GM19023 (cell line): ENCODE measurements around the gene TAF5L.
A peak's percentile ranks its signal among the peaks of the same experiment; 100 is the strongest.
"Not testable (repeated sequence)": the region's sequence is repeated elsewhere in the genome, so short reads cannot be mapped to it uniquely, and the experiment has no call there.

Experiments
- ATAC-seq: cut with Tn5 transposase; IDR thresholded peaks from one replicate; pipeline ENCODE4 v1.9.1; 2021; ENCODE audit warnings: mild to moderate bottlenecking, moderate library complexity; ENCODE audit not compliant: unreplicated experiment

The TAF5L gene

DNA sequence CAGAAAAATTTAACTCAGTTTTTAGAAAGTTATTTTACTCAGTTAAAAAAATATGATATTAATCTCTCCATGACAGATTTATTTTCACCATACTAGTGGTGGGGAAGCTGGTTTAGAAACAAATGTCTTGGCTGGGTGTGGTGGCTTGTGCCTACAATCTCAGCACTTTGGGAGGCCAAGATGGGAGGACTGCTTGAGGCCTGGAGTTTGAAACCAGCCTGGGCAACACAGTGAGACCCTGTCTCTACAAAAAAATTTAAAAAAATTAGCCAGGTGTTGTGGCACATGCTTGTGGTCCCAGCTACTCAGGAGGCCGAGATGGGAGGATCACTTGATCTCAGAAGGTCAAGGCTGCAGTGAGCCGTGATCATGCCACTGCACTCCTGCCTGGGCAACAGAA, 17.3 kb downstream of the TAF5L start:
- ATAC-seq = no peak

- ATAC-seq = no peak
Observed at GRCh38 chr1:229607370-229607769, 18.6 kb downstream of the TAF5L start.

- ATAC-seq = no peak
Observed at GRCh38 chr1:229603371-229604005, 22.4 kb downstream of the TAF5L start.

GRCh38 chr1:229600229-229600628, 25.7 kb downstream of the TAF5L start:
- ATAC-seq = no peak

- ATAC-seq = no peak
Observed at GRCh38 chr1:229599218-229599954, 26.5 kb downstream of the TAF5L start.

DNA sequence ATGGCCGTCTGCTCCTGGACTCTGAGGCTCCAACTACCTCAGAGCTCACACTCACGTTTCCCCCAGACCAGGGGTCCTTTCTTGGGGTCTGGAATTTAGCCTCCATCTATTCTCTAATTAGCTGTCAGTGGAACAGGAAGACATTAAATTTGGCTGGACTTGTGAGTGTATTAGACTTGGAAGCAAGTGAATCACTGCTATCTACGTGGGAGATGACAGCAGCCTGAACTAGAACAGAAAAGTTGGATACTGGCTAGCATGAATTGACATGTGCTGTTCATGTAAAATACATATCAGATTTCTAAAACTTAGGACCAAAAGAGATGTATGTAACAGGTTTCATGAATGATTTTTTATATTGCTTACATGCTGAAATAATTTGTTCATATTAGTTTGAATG, 28.0 kb downstream of the TAF5L start:
- no peak for ATAC-seq

DNA sequence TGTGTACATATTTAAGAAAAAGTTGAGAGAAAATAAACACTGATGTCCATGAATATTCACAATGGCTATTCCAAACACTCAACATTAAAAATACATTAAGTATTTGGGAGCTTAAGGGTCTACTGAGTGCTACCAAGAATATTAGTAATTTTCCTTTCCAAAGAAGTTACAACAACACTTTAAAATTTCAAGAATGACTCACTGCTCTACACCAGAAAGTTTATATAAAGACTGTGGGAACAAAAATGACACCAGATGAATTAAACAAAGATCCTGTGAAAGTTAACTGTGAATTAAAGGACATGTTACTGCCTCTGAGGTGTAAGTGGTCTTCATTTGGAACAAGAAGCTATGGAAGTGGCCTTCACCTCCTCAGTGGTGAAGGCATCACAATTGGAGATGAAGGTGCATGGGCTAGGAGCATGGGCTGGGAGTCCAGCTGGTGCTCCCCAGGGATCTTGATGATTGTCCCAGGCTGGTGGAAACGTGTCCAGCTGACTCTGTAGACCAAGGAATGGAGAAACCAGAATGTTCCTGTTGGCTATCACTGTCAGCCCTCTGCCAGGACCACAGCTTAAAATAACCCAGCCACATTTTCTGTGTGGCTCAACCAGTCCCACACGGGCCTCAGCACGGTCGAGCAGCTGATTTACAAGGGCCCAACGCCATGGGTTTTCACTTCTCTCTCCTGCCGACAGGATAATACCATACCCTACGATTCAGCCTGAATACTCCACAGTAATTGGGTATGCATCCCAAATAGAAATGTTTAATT, 28.8 kb downstream of the TAF5L start:
- no peak for ATAC-seq

DNA sequence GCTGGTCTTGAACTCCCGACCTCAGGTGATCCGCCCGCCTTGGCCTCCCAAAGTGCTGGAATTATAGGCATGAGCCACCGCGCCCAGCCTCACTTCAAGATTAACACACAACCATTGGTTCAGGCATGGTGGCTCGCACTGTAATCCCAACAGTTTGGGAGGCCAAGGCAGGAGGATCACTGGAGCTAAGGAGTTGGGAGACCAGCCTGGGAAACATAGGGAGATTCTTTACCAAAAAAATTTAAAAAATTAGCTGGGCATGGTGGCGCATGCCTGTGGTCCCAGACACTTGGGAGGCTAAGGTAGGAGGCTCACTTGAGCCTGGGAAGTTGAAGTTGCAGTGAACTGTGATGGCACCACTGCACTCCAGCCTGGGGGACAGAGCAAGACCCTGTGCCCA, 30.0 kb downstream of the TAF5L start:
- ATAC-seq = not testable (repeated sequence)

GRCh38 chr1:229594227-229595008, 31.5 kb downstream of the TAF5L start:
- no peak for ATAC-seq

- ATAC-seq = no peak
Observed at GRCh38 chr1:229593800-229594199, 32.1 kb downstream of the TAF5L start.

GRCh38 chr1:229590119-229590518, 35.8 kb downstream of the TAF5L start:
- no peak for ATAC-seq

GRCh38 chr1:229585338-229585737, 40.6 kb downstream of the TAF5L start:
- ATAC-seq = no peak

- no peak for ATAC-seq
Observed at GRCh38 chr1:229582715-229583114, 43.2 kb downstream of the TAF5L start.

DNA sequence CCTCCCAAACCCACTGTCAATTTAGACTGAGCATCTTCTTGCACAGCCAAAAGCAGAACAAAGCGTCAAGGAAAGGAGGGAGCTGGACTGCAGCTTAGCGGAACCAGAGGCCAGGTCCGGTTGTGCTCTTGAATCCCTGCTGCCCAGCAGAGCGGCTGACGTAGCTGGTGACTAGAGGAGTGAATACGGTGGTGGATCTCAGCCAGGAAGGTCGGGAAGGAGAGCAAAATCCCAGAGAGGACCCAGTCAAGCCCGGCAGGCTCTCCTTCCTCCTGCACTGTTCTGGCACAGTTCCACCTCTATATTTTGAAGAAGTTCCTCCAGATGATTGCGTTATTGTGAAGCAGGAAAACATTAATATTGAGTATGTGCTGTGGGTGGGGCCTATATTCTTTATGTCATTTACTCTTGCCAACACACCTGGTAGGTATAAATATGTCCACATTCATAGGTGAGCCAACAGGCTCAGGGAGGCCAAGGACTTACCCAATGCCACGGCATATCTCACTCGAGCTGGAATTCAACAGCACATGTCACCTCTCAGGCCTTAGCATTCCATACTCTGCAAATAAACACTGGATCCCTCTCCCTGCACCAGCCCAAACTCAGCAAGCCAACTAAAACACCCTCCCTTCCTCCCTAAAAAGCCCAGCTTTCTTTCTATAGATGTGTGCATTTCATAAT, 43.8 kb downstream of the TAF5L start:
- ATAC-seq = no peak

- ATAC-seq = no peak
Observed at GRCh38 chr1:229581485-229581884, 44.4 kb downstream of the TAF5L start.

- peak; percentile 73 for ATAC-seq
Observed at GRCh38 chr1:229579059-229579673, 46.8 kb downstream of the TAF5L start.

DNA sequence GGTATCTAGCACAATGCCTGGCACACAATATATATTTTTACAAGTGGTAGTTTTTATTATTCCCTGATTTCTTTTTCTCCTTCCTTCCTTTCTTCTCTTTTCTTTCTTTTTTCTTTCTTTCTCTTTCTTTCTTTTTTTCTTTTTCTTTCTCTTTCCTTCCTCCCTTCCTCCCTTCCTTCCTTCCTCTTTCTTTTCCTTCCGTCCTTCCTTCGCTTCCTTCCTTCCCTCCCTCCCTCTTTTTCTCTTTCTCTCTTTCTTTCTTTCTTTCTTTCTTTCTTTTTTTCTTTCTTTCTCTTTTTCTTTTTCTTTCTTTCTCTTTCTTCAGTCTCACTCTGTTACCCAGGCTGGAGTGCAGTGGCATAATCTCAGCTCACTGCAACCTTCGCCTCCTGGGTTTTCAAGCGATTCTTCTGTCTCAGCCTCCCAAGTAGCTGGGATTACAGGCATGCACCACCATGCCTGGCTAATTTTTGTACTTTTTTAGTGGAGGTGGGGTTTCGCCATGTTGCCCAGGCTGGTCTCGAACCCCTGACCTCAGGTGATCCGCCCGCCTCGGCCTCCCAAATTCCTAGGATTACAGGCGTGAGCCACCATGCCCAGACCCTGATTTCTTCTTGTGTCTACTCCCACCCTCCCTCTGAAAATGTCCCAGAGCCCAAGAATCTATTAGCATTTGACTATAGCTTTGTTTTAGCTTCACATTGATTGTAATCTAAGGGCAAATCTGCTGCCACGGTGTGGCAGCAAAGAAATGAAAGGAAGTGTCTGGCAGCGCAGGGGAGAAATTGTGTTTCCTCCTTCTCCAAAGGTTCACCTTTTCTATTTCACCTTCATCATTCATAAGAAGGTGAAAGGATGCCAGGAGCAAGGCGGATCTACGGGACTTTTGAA, 47.5 kb downstream of the TAF5L start:
- no peak for ATAC-seq

- no peak for ATAC-seq
Observed at GRCh38 chr1:229574679-229575442, 51.1 kb downstream of the TAF5L start.
